HTR-8/SVneo (cell line): Measurements from ENCODE around the gene TIMP3.
"Not testable (repeated sequence)": the region's sequence is repeated elsewhere in the genome, so short reads cannot be mapped to it uniquely, and the experiment has no call there.

Experiments
- DNase-seq: peaks from one replicate; pipeline ENCODE4 v3.0.0; 2011; ENCODE audit warnings: low spot score, mixed read lengths; ENCODE audit not compliant: insufficient read length
- FAIRE-seq: peaks from 2 replicates; lab custom pipeline; 2011; peaks lifted over from hg19 to GRCh38; lab: Jason Lieb, UNC

TIMP3 gene

GRCh38 chr22:32849501-32849900 lies 48.0 kb downstream of the TIMP3 start:
- FAIRE-seq, result no peak

DNA sequence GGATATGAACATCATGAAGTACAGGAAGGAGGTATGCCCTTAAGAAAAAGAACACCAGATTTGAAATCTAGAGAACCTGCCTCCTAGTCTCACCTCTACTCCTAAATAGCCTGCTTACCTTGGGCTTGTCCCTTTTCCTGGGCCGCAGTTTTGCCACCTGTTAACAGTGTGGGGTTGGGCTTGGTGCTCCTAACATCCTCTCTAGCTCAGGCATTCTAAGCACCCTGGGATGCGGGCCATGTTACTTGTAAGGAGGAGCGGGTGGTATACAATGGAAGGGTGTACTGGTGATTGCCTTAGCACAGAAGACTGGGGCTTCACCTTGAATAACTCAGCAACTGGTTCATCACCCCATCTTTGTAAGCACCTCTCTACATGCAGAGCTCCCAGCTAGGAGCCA lies 48.7 kb downstream of the TIMP3 start:
- FAIRE-seq, result no peak
- no peak for DNase-seq

More at GRCh38 chr22:32849501-32849900, 48.0 kb downstream of the TIMP3 start:
- DNase-seq, result no peak

DNA sequence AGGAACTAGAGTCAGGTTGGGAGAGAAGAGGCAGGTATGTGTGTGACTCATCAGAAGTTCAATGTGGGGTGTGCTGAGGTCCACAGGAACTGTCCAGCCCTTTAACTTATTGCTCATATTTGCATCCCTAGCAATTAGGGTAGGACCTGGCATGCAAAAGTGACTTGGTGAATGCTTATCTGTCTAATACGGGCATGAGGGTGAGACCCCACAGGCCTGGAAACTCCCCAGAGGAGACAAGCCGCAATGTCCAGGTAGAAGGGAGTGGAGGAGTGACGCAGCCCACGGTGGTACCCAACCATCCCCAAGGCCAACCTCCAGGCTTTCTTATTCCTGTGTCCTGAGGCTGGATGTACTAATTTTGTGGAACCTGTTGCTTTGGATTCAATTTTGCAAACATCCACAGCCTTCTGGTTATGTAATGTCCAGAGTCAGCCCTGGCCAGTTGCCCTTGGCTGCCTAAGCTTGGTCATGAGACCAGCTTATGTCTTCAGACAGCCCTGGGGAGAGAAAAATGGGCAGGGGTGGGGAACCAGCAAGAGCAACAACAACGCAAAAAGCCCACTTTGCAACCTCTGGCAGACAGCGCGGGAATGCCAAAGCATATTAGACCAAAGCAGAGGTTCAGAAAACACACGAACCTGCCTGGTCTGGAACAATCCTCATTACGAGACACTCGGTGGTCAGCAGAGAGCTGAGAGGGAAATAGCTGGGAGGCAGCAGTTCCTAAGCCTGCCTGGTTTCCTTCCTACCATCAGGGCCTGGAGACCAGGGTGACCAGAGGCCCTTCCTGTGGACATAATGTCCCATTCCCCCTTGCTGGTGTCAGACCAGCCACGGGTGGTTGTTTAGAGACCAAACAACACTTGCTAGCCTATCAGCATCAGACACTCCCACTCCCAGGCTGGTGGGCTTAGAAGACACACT lies 49.3 kb downstream of the TIMP3 start:
- DNase-seq (no peak), FAIRE-seq (no peak)

DNA sequence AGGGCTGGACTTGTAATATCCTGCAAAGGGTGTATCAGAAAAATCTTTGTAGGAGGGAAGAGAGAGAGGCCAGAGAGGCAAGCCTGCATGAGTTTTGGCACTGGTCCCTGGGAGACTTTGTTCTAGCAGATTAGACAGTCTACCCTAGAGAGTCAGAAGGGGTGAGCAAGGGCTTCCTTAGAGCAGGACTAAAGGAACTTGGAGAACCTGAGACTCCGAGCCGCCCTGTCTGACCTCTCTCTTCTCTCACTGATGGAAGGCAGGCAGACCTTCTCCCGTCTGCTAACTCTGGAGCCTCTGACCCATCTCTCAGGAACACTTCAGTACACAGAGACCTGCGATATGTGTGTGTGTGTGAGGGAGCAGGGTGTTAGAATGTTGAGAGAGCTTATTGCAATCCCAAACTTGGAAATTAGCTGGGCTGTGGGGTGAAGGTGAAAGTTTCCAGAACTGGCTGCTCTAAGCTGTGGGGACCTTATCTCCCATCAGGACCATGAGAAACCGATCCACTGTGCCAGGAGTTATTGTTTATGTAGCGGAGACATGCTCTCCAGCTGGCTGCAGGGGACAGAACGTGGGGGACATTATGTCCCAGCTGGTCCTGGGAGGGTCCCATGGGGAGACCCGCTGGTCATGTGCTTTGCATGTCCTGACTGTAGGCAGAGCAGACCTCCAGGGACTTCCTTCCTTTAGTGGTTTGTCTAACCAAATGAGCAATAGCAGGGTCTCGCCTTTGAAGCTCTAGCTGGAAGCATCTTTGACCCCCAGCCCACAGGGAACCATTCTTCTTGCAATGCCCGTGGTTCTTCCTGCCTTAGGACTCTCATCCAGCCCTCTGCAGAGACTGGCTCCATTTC lies 51.1 kb downstream of the TIMP3 start:
- FAIRE-seq (no peak), DNase-seq (no peak)

GRCh38 chr22:32853662-32854061 lies 52.2 kb downstream of the TIMP3 start:
- no peak for DNase-seq
- FAIRE-seq, result no peak

GRCh38 chr22:32854351-32854804 lies 52.9 kb downstream of the TIMP3 start:
- FAIRE-seq (no peak), DNase-seq (no peak)

- no peak for FAIRE-seq
Measured at GRCh38 chr22:32855045-32855756, 53.7 kb downstream of the TIMP3 start.

GRCh38 chr22:32858121-32858703 lies 56.7 kb downstream of the TIMP3 start:
- FAIRE-seq (no peak), DNase-seq (no peak)

More at GRCh38 chr22:32855045-32855756, 53.7 kb downstream of the TIMP3 start:
- no peak for DNase-seq

GRCh38 chr22:32858957-32859356 lies 57.5 kb downstream of the TIMP3 start:
- FAIRE-seq (no peak), DNase-seq (no peak)

DNA sequence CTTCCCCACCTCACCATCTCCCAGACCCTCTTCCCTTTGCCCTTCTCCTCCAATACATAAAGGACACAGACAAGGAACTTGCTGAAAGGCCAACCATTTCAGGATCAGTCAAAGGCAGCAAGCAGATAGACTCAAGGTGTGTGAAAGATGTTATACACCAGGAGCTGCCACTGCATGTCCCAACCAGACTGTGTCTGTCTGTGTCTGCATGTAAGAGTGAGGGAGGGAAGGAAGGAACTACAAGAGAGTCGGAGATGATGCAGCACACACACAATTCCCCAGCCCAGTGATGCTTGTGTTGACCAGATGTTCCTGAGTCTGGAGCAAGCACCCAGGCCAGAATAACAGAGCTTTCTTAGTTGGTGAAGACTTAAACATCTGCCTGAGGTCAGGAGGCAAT lies 58.2 kb downstream of the TIMP3 start:
- FAIRE-seq, result no peak
- no peak for DNase-seq

GRCh38 chr22:32861330-32861729 lies 59.8 kb downstream of the TIMP3 start:
- FAIRE-seq (no peak), DNase-seq (no peak)

DNA sequence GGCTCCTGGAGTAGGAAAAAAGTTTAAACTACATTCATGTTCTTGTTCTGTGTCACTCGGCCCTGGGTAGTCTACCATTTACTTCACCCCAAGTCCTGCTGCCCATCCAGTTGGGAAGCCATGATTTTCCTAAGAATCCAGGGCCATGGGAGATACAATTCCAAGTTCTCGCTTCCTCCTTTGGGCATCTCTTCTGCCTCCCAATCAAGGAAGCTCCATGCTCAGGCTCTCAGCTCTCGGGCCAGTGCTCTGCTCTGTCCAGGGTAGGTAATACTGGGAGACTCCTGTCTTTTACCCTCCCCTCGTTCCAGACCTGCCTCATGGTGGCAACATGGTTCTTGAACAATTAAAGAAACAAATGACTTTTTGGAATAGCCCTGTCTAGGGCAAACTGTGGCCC lies 60.6 kb downstream of the TIMP3 start:
- FAIRE-seq (no peak), DNase-seq (no peak)

- DNase-seq, result no peak
- no peak for FAIRE-seq
Measured at GRCh38 chr22:32862936-32863661, 61.6 kb downstream of the TIMP3 start.

DNA sequence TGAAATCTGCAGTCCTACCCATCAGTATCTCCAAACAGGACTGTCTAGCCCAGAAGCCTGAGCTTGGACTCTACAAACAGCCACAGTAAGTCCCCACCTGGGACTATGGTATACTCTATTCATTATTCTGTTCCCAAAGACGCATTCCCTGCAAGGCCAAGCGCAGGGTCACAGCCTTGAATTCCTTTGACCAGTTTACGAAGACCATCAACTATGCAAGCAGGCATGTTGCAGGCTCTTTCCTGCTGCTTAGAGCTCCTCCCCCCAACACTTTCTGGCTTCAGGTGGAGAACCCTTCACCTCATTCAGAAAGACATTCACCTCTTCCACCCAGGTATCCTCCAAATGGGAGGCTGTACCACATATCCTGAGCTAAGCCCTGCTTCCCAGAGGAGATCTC lies 62.5 kb downstream of the TIMP3 start:
- FAIRE-seq (no peak), DNase-seq (no peak)

- no peak for DNase-seq
- FAIRE-seq, result no peak
Measured at GRCh38 chr22:32864596-32864995, 63.1 kb downstream of the TIMP3 start.

DNA sequence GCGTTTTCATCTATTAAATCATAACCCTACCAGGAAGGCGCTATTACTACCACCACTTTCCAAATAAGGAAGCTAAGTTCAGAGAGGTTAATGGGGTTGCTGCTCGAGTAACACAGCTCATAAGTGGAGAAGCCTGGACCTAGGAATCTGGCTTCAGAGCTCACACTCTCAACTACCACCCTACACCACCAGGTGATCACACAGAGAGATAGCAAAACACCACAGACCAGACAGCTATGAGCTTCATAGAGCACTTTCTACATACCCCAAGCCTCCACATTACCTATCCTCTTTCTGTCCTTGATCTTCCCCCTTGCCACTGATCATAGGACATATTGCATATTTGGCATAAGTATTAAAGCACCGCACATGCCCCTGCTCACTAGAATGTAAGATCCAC lies 65.4 kb downstream of the TIMP3 start:
- FAIRE-seq, result no peak
- DNase-seq, result no peak

DNA sequence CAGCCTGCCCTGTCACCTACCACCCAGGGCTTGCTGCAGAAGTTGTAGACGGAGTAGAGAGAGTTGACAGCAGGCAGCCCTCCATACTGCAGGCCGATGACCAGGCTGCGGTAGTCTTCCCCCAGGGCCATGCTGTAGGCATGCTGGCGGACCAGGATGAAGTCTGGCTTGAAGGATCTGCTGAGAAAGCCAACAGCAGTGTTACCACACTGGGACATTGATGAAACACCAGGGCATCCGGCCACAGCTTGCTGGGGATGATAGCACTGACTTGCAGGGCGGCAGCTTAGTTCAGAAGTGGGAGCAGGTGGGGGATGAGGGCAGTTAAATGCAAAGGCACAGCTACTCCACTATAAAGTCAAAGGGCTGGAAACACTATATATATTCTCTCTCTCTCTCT lies 67.4 kb downstream of the TIMP3 start:
- no peak for DNase-seq

DNA sequence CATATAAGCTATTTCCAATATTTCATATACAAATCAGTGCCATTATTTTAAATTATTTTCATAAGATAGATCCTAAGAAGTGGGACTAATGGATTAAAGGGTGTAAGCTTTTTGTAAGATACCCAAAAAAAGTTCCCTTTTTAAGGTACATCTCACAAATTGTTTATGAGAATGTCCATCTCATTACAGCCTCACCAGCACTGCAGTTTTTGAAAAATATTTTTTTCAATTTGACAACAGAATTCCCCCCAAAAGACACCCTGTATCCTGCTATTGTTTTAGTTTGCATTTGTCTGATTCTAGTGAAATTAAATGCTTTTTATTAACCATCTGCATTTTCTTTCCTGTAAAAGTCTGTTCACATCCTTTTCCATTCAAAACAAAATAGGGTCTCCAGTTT lies 69.0 kb downstream of the TIMP3 start:
- DNase-seq (no peak), FAIRE-seq (no peak)

More for the DNA sequence above, 67.4 kb downstream of the TIMP3 start:
- no peak for FAIRE-seq

DNA sequence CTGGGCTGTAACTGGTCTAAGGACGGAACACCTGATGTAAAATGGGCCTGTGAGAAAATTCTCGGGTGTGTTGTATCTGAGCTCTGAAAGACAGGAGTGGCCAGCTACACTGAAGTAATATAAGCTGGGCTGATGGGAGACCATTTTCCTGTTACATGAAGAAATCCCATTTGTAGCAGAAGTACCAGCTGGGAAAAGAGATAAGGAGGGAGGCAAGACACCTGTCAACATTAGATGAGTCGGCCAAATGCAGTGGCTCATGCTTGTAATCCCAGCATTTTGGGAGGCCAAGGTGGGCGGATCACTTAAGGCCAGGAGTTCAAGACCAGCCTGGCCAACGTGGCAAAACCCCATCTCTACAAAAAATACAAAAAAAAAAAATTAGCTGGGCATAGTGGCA lies 72.1 kb downstream of the TIMP3 start:
- not testable (repeated sequence) for FAIRE-seq, DNase-seq
